ENCODE data around the gene FAM124A. TPM values are rescaled to one million over a fixed set of nuclear protein-coding genes. Genes with fewer than 3 reads are reported as not detected.

The FAM124A gene
- total RNA-seq, 1 experiment from 2014 or later = not detected

- BruUV-seq (replicated peaks) = no TSS peak
- POLR2A ChIA-PET (ENCODE audit: unreplicated experiment) = interaction anchor here (0.6 kb wide), 1 partner anchor 1841 kb away, joined by 3 read pairs; no protein-coding TSS in a partner anchor
- no peaks in the 10 kb centered on the region for H3K9me2 ChIP-seq (ENCODE audit: insufficient read depth)
- H4K20me1 ChIP-seq (ENCODE audit: insufficient read depth) = no peaks in the 10 kb centered on the region
- CTCF ChIA-PET = no interaction called here
- H3K4me3 ChIP-seq = no peak overlapping the region
- no peaks in the 10 kb centered on the region for H3F3A ChIP-seq (ENCODE audit: insufficient read depth, low read depth)
- no peak for TF ChIP-seq CTCF (conservative IDR thresholded peaks at IDR 0.05)
- TF ChIP-seq EZH2 (IDR thresholded peaks at IDR 0.05; ENCODE audit: low read depth) = no peak
- H2AFZ ChIP-seq = no peak overlapping the region
- peaks cover 74% of the 10 kb centered on the region for H3K27me3 ChIP-seq (ENCODE audit: insufficient read depth, low read depth)
- H3K27ac ChIP-seq = no peak overlapping the region
- H3K36me3 ChIP-seq (ENCODE audit: low read depth) = no peaks in the 10 kb centered on the region
- no peaks in the 10 kb centered on the region for H3K4me1 ChIP-seq (replicated peaks; ENCODE audit: insufficient read depth)
- DNase-seq = no peak
- no peaks in the 10 kb centered on the region for H3K9me3 ChIP-seq (ENCODE audit: insufficient read depth, low read depth)
- H3K79me2 ChIP-seq (ENCODE audit: low read depth) = no peaks in the 10 kb centered on the region
- intact Hi-C loops (cut with micrococcal nuclease; ENCODE audit: unreplicated experiment) = no loop called here
- no peak overlapping the region for H3K4me2 ChIP-seq
These were observed 24.4 kb downstream of the FAM124A start for GRCh38 chr13:51246418-51247277.

GRCh38 chr13:51249255-51249654, 27.1 kb downstream of the FAM124A start:
- no peak overlapping the region for H2AFZ ChIP-seq
- no TSS peak for BruUV-seq (replicated peaks)
- H3K36me3 ChIP-seq (ENCODE audit: low read depth) = no peaks in the 10 kb centered on the region
- H3K9me2 ChIP-seq (ENCODE audit: insufficient read depth) = no peaks in the 10 kb centered on the region
- no peaks in the 10 kb centered on the region for H3F3A ChIP-seq (ENCODE audit: insufficient read depth, low read depth)
- no peak for TF ChIP-seq EZH2 (IDR thresholded peaks at IDR 0.05; ENCODE audit: low read depth)
- TF ChIP-seq CTCF (conservative IDR thresholded peaks at IDR 0.05) = no peak
- H3K27me3 ChIP-seq (ENCODE audit: insufficient read depth, low read depth) = peaks cover 60% of the 10 kb centered on the region
- intact Hi-C loops (cut with micrococcal nuclease; ENCODE audit: unreplicated experiment) = no loop called here
- H3K4me3 ChIP-seq = no peak overlapping the region
- H3K4me1 ChIP-seq (replicated peaks; ENCODE audit: insufficient read depth) = no peaks in the 10 kb centered on the region
- ChIA-PET CTCF (no interaction called here), POLR2A (ENCODE audit: unreplicated experiment) (no interaction called here)
- no peak for DNase-seq
- H3K4me2 ChIP-seq = no peak overlapping the region
- no peaks in the 10 kb centered on the region for H3K9me3 ChIP-seq (ENCODE audit: insufficient read depth, low read depth)
- no peak overlapping the region for H3K27ac ChIP-seq
- no peaks in the 10 kb centered on the region for H3K79me2 ChIP-seq (ENCODE audit: low read depth)
- no peaks in the 10 kb centered on the region for H4K20me1 ChIP-seq (ENCODE audit: insufficient read depth)

GRCh38 chr13:51249770-51250741, 27.9 kb downstream of the FAM124A start:
- H3K4me2 ChIP-seq = no peak overlapping the region
- BruUV-seq (replicated peaks) = no TSS peak
- peaks cover 52% of the 10 kb centered on the region for H3K27me3 ChIP-seq (ENCODE audit: insufficient read depth, low read depth)
- POLR2A ChIA-PET (ENCODE audit: unreplicated experiment) = no interaction called here
- H2AFZ ChIP-seq = no peak overlapping the region
- intact Hi-C loops (cut with micrococcal nuclease; ENCODE audit: unreplicated experiment) = no loop called here
- H3F3A ChIP-seq (ENCODE audit: insufficient read depth, low read depth) = no peaks in the 10 kb centered on the region
- no peak overlapping the region for H3K27ac ChIP-seq
- CTCF ChIA-PET = interaction anchor here (0.5 kb wide), 1 partner anchor 1175 kb away, joined by 6 read pairs; no protein-coding TSS in a partner anchor
- H3K4me1 ChIP-seq (replicated peaks; ENCODE audit: insufficient read depth) = no peaks in the 10 kb centered on the region
- H3K4me3 ChIP-seq = no peak overlapping the region
- H3K36me3 ChIP-seq (ENCODE audit: low read depth) = no peaks in the 10 kb centered on the region
- no peak for DNase-seq
- no peaks in the 10 kb centered on the region for H3K79me2 ChIP-seq (ENCODE audit: low read depth)
- TF ChIP-seq EZH2 (IDR thresholded peaks at IDR 0.05; ENCODE audit: low read depth) (no peak), CTCF (conservative IDR thresholded peaks at IDR 0.05) (peak; percentile 40)
- no peaks in the 10 kb centered on the region for H3K9me2 ChIP-seq (ENCODE audit: insufficient read depth)
- H3K9me3 ChIP-seq (ENCODE audit: insufficient read depth, low read depth) = no peaks in the 10 kb centered on the region
- no peaks in the 10 kb centered on the region for H4K20me1 ChIP-seq (ENCODE audit: insufficient read depth)

Measured in PC-9 (cell line).